Right renal cortex interstitium (tissue), 3 donors: ENCODE data around the gene EFCAB12. TPM values are rescaled to one million over a fixed set of nuclear protein-coding genes. Genes with fewer than 3 reads are reported as not detected.
"Not testable (repeated sequence)": the region's sequence is repeated elsewhere in the genome, so short reads cannot be mapped to it uniquely, and the experiment has no call there.

Source experiments
- DNase-seq, 3 donors: peaks; one replicate each; pipeline ENCODE4 v3.0.0-alpha.2; 2013; ENCODE audit warnings: low read depth in 3 of 3, low spot score in 2 of 3
- polyA plus RNA-seq, 3 donors: library from polyadenylated mRNA; unstranded; fragments of 120-200 nt; gene quantifications; one replicate each; pipeline ENCODE4 v1.2.1, GENCODE V29; 2013; ENCODE audit not compliant: insufficient read length in 3 of 3

The EFCAB12 gene
- polyA plus RNA-seq, 3 donors = 3.2 to 3.6 (median 3.5) TPM

DNA sequence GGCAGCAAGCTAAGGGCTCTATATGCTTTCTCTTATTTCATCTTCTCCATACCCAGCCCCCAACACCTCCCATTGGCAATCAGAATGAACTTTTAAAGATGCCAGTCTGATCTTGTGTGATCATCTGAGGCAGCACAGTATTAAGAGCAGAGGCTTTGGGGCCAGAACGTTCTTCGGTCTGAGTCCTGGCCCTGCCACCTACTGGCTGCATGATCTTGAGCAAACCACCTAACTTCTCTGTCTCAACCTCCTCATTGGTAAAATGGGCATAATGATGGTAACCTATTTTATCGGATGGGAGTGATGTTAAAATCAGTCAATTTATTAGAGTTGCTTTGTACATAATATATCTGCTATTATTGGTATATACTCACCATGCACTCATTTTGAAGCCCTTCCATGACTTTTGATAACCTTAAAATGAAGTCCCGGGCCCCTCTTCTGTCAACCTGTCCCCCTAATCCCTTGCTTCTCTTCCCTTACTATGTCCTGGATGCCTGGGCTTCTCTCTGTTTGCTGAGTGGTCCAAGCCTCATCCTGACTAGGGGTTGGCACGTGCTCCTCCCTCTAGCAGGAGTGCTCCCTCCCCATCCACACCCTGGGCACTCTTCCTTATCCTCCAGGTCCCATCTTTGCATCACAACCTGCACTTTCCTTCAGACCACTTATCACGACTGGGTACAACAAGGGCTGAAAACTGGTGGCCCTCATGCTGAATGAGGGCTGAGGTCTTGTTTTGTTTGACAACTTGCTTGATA lies 6.3 kb downstream of the EFCAB12 start:
- no peak for DNase-seq

DNA sequence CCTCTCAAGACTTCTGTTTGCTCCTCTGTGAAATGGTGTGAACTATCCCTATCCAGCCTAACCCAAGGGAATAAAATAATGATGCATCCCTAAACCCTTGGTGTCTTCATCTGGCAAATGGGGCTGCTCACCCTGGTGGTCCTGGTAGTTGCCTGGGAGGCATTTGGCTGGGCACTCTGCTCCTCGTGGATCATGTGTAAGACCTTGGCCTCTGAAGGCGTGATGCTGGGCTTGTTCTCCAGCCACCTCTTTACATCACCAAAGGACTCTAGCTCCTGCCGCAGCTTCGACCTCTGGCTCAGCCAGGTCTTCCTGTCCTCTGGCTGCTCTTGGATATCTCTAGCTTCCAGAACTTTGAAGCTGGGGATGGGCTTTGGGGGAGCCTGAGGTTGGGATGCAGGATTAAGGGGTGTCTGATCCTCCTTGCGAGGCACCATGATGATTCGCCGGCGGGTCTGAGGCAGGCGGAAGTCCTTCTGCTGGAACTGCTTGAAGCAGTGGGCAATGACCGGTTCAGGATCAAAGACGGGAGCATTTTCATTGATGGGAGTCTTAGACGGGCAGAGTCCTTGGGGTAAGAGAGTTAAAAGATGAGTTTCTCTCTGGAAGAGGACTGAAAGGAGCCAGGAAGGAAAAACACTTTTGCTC lies 7.1 kb downstream of the EFCAB12 start:
- DNase-seq = no peak

DNA sequence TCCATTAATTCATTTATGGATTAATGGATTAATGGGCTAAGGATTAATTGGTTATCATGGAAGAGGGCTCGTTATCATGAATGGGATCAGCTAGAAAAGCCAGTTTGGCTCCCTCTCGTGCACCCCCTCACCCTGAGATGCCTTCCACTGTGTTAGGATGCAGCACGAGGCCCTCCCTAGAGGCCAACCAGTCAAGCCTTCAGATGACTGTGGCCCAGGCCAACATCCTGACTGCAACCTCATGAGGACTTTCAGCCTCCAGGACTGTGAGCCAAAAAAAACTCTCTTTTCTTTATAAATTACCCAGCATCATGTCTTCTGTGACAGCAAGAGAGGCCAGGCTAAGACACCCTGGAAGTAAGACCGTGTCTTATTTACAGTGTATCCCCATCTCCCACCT lies 9.0 kb downstream of the EFCAB12 start:
- no peak for DNase-seq

DNA sequence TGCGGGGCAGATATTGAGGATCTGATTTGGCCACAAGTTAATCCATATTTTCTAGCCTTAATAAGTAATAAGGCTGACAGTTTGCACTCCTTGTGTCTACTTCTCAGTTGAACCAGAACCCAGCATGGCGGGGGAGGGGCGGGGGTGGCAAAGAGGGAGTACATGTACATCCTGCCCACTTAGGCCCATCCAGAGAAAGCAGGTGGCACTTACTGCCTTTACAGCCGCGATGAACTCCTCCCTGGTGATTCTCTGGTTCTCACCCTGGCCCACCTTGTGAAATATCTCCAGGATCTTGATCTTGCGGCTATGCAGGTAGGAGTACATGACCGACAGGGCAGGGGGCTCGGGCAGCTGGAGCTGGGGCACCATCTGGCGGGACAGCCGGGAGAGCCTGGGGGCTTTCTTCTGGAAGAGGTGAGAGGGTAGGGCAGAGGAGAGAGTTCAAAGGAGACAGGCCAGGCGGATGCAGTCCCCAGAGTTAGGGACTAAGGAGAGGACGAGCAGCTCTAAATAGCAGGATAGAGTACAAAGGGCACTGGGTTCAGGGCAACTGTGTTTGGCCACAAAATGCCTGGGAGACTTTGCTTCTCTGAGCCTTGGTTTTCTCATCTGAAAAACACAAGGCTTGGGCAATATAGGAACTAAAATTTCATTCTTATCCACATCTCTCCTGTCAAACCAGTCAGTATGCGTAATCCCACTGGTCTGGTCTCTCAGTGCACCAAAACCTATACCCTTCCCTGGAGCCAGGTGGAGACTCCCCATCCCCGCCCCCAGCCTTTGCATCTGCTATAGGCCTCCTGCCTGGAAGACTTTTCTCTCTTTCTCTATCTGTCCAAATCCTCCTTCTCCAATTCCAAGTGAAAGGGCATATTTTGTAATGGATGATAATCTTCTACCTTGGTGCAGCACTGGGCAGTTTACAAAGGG lies 10.1 kb downstream of the EFCAB12 start:
- no peak for DNase-seq

DNA sequence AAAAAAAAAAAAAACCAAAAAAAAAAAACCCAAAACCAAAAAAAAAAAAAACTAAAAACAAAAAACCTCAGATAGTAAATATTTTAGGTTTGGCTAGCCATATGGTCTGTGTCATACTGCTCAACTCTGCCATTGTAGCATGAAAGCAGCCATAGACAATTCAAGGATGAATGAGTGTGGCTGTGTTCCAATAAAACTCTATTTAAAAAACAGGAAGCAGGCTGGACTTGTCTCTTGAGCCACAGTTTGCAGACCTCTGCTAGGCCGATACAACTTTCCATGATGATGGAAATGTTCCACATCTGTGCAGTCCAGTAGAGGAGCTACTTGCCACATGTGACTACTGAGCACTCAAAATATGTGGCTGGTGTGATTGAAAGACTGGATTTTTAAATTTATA lies 11.1 kb downstream of the EFCAB12 start:
- peak in 1 of 3 donors; percentile 54 for DNase-seq

DNA sequence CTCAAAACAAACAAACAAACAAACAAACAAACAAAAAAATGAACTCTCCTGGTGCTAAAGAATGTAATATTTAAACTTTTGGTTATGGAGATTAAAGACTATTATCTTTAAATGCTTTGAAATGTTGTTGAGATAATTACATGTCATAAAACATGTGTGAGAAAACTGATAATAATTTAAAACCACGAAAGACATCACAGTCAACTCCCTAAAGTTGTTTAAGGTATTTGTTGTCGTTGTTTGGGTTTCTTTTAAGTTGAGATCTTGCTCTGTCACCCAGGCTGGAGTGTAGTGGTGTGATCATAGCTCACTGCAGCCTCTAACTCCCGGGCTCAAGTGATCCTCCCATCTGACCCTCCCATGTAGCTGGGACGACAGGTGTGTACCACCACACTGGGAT lies 12.0 kb downstream of the EFCAB12 start:
- no peak for DNase-seq

DNA sequence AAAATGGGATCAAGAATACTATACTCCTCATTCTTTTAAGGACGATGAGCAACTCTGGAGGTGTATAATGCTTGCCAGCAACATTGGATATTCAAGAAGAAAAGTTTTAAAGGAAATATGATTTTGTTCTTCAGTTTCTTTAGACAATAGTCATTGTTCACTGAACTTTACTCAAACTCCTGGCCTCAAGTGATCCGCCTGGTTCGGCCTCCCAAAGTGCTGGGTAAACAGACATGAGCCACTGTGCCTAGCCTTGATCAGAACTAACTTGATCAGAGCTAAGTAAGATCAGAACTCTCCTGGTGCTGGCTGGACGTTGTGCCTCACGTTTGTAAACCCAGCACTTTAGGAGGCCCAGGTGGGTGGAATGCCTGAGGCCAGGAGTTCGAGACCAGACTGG lies 12.6 kb downstream of the EFCAB12 start:
- DNase-seq = no peak

DNA sequence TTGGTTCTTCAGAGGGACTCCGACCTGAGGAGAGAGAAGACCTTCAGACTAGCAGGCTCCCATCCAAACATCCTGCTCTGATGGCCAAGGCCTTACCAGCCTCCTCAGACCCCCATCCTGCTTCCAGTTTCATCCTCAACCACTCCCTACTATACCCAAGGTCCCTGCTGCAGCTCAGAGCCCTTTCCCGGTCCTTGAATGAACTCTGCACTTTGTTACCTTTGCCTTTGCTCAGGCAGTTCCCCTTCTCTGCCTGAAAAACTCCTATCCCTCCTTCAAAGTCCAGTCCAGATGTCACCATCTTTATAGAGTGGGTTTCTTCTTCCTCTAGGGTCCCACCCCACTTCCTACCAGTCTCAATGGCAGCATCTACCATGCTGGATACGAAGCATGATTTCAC lies 13.1 kb downstream of the EFCAB12 start:
- DNase-seq = no peak

DNA sequence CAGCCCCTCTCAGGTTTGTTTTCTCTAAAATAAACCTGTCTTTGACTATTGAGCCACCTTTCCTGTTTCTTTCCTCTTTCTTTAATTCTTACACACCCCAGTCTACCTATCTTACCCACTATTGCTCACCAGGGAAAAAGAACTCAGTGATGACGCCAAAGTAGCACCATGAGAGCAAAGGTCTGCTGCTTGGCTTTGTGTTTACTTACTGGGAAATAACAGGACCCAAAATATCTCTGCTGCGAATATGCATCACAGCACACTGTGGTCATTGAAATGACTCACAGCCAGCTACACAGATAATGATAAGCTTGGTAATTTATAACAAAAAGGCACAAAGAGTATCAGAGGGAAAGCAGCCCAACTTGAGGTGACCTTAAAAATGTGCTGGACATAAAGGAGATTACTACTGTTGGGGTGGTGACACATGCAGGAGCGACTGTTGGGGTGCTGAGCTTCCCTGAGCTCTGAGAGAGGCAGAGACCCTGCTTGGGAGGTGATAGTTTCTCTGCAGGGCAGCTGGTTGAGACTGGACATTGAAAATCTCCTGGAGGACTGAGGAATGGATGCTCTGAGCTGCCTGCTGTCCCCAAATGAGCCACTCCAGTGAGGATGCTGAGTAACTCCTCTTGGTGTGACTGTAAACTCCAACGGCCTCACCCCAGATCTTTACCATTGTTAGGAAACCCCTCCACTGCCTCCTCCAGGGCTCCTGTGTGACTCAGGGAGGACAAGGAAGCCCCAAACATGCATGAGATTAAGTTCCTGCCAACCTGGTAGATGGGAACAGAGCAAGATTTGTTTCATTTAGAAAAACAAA lies 14.5 kb downstream of the EFCAB12 start:
- DNase-seq = no peak

DNA sequence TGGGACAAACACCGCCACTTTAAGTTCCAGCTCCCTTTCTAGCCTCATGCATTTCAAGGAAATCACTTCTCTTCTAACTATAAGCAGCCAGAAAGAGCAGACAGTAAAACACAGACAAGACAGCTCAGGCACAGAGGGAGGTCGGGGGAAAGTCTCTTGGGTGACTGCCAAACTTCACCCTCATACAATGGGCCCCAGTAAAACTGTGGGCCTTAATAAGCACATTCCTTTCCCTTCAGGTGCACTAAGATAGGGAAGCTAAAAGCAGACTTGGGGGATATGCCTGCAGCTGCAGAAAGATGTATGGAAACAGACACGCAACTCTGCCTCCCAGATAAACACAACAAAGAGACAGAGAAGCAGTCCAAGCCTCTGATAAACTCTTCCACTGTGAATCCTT lies 15.2 kb downstream of the EFCAB12 start:
- not testable (repeated sequence) for DNase-seq

DNA sequence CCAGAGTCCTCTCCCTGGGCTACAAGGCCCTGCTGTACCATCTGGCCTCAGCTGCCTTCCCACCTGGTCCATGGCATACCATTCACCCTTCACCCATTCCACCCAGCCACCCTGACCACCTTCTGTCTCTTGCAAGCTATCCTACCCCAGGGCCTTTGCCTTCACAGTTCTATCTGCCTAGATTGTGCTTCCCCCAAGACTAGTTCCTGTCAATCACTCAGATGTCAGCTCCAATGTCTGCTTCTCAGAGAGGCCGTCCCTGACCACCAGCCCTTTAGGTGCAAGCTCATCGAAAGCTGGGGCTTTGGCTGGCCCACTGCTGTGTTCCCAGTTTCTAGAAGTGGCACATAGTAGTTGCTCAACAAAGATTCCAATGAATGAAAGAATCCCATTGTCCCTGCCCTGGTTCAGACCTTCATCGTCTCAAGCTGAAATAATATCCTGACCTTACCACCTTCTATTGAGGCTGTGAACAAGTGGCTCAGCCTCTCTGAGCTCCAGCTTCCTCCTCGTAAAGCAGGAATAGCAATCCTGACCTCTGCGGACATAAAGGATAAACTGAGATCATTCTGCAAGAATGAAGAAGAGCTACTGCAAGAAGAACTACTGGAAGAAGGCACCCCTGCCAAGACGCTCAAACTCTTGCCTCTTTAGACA lies 15.8 kb downstream of the EFCAB12 start:
- DNase-seq = no peak

DNA sequence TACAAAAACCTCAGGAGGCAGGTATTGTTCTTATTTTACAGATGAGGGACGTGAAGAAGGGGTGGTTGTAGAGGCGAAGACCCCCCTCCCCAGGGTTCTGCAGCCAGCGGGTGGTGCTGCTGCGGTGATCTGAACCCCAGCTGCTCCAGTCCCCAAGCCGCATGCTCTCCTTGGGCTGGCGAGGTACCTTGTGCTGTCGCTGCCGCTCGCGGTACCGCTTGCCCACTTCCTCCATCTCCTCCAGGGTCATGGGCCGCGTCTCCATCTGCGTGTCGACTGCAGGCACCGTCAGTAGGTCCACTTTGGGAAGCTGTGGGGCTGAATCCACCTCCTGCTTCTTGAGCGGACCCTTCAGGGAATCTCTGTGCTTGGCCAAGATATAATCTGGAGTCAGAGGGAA lies 17.5 kb downstream of the EFCAB12 start:
- no peak for DNase-seq

DNA sequence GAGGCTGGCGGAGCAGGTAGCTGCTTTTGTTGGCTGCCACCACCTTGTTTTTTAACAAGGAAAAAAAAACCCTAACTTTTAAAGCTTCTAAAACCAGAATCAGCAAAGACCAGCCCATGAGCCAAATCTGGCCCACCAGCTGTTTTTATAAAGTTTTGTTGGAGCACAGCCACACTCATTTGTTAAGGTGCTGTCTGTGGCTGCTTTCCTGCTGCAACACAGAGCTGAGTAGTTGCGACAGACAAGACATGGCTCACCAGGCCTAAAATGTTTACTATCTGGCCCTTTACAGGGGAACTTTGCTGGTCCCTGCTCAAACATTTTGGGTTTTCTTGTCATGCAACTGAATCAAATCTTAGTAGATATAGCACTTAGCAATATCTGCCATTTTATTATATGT lies 18.9 kb downstream of the EFCAB12 start:
- DNase-seq = no peak

DNA sequence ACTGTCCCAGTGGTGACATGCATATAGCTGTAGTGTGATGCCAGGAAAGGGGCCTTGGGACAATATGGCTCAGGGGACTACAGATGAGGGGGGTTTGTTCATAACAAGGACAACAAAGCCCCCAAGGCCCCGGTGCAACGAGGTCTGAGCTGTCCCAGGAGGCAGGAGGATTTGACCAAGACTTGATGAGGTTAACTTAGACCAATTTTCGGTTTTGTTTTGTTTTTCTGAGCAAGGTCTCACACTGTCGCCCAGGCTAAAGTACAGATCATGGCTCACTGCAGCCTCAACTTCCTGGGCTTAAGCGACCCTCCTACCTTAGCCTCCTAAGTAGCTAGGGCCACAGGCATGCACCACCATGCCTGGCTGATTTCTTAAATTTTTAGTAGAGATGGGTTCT lies 23.8 kb downstream of the EFCAB12 start:
- DNase-seq = no peak

DNA sequence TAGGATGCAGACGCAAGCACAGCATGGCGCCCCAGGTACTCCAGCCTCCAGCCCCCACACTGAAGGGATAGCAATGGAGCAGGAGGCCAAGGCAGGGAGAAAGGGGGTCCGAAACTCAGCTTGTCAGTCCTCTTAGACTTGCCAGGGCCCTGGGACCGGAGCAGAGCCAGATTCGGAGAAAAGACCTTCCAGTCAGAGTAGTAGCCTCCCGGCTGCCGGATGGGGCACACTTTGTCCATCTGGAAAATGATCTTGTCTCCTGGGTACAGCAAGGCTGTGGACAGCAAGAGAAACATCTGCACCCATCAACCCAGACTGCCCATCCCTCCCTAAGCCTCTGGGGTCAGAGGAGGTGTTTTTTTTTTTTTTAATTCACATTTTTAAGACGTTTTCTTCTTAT lies 24.3 kb downstream of the EFCAB12 start:
- no peak for DNase-seq

DNA sequence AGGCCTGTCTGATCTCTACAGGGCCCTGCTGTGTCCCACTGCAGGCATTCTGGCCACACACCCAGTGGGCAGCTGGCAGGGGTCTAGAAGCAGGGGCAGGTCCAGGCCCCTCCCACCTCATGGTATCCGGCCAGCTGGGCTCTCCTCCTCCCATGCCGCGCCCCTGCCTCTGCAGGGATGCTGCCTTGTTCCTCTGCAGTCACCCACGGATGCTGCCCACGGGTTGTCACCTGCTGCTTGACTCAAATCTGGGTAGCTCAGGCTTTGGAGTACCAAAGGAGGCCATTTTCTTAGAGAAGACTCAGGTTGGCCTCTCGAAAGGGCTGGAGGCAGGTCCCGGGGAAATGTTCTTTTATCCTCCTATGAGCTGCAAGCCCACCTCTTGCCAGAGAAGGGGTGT lies 25.0 kb downstream of the EFCAB12 start:
- no peak for DNase-seq

DNA sequence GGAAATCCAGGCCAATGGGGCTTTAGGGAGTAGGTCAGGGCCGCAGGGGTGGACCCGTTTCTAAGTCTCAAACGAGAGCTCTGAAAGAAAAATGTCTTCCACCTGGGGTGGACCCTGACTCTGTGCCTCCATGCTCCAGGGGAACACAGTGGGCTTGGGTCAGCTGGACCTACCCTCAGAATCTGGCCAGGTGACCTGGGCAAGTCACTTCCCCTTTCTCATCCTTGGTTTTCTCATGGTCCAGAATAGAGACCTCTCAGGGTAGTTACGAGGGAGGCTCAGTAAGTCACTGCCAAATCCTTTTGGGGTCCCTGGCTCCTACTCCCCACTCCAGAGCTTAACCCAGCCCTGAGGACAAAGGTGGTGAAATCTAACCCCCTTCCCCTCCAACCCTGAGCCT lies 25.8 kb downstream of the EFCAB12 start:
- DNase-seq = no peak

DNA sequence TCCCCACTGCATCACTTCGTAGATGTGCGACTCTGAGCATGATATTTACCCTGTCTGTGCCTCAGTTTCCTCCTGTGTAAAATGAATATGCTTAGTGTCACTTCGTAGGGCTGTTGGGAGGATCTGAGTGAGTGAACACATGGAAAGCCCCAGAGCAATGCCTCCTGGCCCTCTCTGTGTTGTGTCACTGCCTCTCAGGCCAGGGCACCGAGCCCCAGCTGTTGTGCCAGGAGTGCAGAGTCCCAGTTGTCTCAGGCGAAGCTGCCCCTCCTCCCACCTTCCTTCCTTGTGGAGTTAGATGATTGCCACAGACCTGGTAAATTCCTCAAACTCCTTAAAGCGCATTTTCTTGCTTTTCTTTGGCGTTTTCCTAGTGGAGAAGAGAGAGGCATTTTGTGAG lies 26.2 kb downstream of the EFCAB12 start:
- no peak for DNase-seq

DNA sequence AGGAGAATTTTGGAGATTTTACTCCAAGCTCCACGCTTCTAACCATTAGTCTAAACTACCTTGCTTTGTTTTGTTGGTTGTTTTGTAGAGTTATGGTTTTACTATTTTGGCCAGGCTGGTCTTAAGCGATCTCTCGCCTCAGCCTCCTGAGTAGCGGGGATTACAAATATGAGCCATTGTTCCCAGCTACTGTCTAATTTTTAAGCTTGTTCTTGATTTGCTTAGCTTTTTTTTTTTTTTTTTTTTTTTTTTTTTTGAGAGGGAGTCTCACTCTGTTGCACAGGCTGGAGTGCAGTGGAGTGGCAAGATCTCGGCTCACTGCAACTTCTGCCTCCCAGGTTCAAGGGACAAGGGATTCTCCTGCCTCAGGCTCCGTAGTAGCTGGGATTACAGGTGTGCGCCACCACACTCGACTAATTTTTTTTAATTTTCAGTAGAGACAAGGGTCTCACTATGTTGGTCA lies 28.5 kb downstream of the EFCAB12 start:
- DNase-seq = no peak
